Hepatocyte (in vitro differentiated cells): ENCODE measurements around the gene UNC93B1.

Source experiments
- CTCF ChIP-seq: fragments of 200-600 bp; sonication (generic); IDR thresholded peaks from 2 replicates; pipeline ENCODE4 v1.5.1; 2016; ENCODE audit warnings: antibody characterized with exemption, mild to moderate bottlenecking; ENCODE audit not compliant: poor library complexity
- EZH2 ChIP-seq: fragments of 200-600 bp; sonication (generic); IDR thresholded peaks from 2 replicates; pipeline ENCODE4 v1.6.1; 2016; ENCODE audit warnings: antibody characterized with exemption, mild to moderate bottlenecking, borderline replicate concordance
- EZH2phosphoT487 ChIP-seq: fragments of 200-600 bp; sonication (generic); IDR thresholded peaks from one replicate; pipeline ENCODE4 v1.6.1; 2018; ENCODE audit warnings: antibody characterized with exemption, mild to moderate bottlenecking, low read depth, moderate library complexity; ENCODE audit not compliant: unreplicated experiment, severe bottlenecking

GRCh38 chr11:67996051-67996450 is 7.8 kb downstream of the UNC93B1 start:
- no peak for TF ChIP-seq EZH2
- no peak for TF ChIP-seq CTCF
- TF ChIP-seq EZH2phosphoT487 = no peak
